ENCODE data around the gene CDC42BPA. TPM values are rescaled to one million over a fixed set of nuclear protein-coding genes. Genes with fewer than 3 reads are reported as not detected.

Gene CDC42BPA
- total RNA-seq, 1 donor from 2014 or later = 61.6 TPM

DNA sequence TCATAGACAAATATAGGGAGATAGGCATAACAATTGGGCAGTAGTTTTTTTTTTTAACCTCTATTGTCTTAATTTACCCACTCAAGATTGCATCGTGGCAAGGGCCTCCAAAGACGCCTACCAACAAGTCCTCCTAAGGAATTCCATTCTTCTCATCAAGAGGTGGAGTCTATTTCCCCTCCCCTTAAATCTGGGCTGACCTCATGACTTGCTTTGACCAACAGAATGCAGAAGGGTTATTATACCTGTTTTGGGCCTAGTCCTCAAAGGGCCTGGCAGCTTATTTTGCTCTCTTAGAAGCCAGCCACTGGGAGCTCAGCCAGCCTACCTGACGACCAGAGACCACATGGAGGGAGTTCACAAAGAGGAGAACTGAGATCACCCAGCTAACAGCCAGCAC, 285.9 kb downstream of the CDC42BPA start:
- no peaks in the 10 kb centered on the region for H3K9me3 Mint-ChIP-seq (ENCODE audit: low read depth)
- DNase-seq (ENCODE audit: low spot score) = no peak
- H3K4me1 Mint-ChIP-seq (ENCODE audit: low read depth) = peaks cover 2% of the 10 kb centered on the region
- H3K27me3 Mint-ChIP-seq (ENCODE audit: low read depth) = no peaks in the 10 kb centered on the region
- no peak for TF ChIP-seq CTCF (IDR thresholded peaks at IDR 0.05)
- H3K27ac Mint-ChIP-seq (ENCODE audit: unreplicated experiment) = no peak overlapping the region
- H3K4me3 Mint-ChIP-seq (ENCODE audit: unreplicated experiment) = no peak overlapping the region
- H3K36me3 Mint-ChIP-seq (ENCODE audit: low read depth) = peaks cover 28% of the 10 kb centered on the region

DNA sequence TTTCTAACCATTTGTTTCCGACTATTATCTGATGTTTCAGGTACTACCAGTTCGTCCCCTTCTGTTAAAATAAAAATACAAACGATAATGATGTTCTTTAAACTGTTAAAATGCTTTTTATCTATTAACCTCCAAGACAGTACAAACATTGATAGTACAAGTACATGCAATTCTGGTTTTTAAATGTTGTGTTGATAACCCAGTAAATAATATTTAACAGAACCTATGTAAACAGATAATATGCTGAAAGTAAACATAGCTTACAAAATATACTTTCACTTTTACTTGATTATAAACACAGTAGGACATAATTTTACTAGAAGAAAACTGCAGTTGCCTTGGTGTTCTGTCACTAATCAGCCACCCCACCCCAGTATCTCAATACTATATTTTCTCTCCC, 301.3 kb downstream of the CDC42BPA start:
- no peak for TF ChIP-seq CTCF (IDR thresholded peaks at IDR 0.05)
- Mint-ChIP-seq H3K9me3 (ENCODE audit: low read depth) (peaks cover 14% of the 10 kb centered on the region), H3K36me3 (ENCODE audit: low read depth) (peaks cover 45% of the 10 kb centered on the region), H3K27me3 (ENCODE audit: low read depth) (no peaks in the 10 kb centered on the region), H3K27ac (ENCODE audit: unreplicated experiment) (no peak overlapping the region), H3K4me3 (ENCODE audit: unreplicated experiment) (no peak overlapping the region), H3K4me1 (ENCODE audit: low read depth) (no peaks in the 10 kb centered on the region)
- DNase-seq (ENCODE audit: low spot score) = no peak

DNA sequence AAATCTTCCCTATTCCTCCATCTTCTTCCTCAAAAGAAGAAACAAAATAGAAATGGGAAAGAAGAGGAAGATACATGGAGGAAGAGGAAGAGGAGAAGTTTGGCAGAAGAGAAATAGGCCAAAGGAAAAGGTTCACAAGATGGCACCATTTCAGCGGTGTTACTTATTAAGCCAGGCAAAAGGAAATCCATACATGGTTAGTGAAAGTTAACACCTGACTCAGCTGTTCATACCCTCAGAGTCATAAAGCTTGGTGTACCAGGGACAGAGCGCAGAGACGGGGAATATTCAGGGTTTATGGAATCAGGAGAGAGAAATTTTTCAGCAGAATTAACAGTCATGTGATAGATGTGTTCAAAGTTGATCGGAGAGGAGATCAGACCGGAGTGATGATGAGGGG, 307.6 kb downstream of the CDC42BPA start:
- H3K27ac Mint-ChIP-seq (ENCODE audit: unreplicated experiment) = no peak overlapping the region
- H3K36me3 Mint-ChIP-seq (ENCODE audit: low read depth) = peaks cover 15% of the 10 kb centered on the region
- H3K4me1 Mint-ChIP-seq (ENCODE audit: low read depth) = no peaks in the 10 kb centered on the region

GRCh38 chr1:227009937-227010336, 308.4 kb downstream of the CDC42BPA start:
- H3K27ac Mint-ChIP-seq (ENCODE audit: unreplicated experiment) = no peak overlapping the region
- H3K9me3 Mint-ChIP-seq (ENCODE audit: low read depth) = no peaks in the 10 kb centered on the region
- H3K4me1 Mint-ChIP-seq (ENCODE audit: low read depth) = no peaks in the 10 kb centered on the region
- TF ChIP-seq CTCF (IDR thresholded peaks at IDR 0.05) = no peak
- DNase-seq (ENCODE audit: low spot score) = no peak
- H3K36me3 Mint-ChIP-seq (ENCODE audit: low read depth) = peaks cover 13% of the 10 kb centered on the region
- H3K27me3 Mint-ChIP-seq (ENCODE audit: low read depth) = no peaks in the 10 kb centered on the region
- no peak overlapping the region for H3K4me3 Mint-ChIP-seq (ENCODE audit: unreplicated experiment)

More for the DNA sequence above, 307.6 kb downstream of the CDC42BPA start:
- H3K4me3 Mint-ChIP-seq (ENCODE audit: unreplicated experiment) = no peak overlapping the region
- no peaks in the 10 kb centered on the region for H3K27me3 Mint-ChIP-seq (ENCODE audit: low read depth)
- TF ChIP-seq CTCF (IDR thresholded peaks at IDR 0.05) = no peak
- H3K9me3 Mint-ChIP-seq (ENCODE audit: low read depth) = no peaks in the 10 kb centered on the region
- no peak for DNase-seq (ENCODE audit: low spot score)

- no peak for TF ChIP-seq CTCF (IDR thresholded peaks at IDR 0.05)
- Mint-ChIP-seq H3K4me3 (ENCODE audit: unreplicated experiment) (no peak overlapping the region), H3K4me1 (ENCODE audit: low read depth) (no peaks in the 10 kb centered on the region), H3K36me3 (ENCODE audit: low read depth) (peaks cover 26% of the 10 kb centered on the region), H3K27ac (ENCODE audit: unreplicated experiment) (no peak overlapping the region), H3K9me3 (ENCODE audit: low read depth) (no peaks in the 10 kb centered on the region), H3K27me3 (ENCODE audit: low read depth) (no peaks in the 10 kb centered on the region)
- no peak for DNase-seq (ENCODE audit: low spot score)
These were observed 312.0 kb downstream of the CDC42BPA start for GRCh38 chr1:227006226-227006796.

Measured in chondrocyte (in vitro differentiated cells).